GM18951 (cell line): Measurements from ENCODE around the gene NTN3.

Experiments
- POLR2A ChIP-seq: IDR thresholded peaks from 4 replicates; pipeline ENCODE4 v1.6.1; 2011; ENCODE audit warnings: mild to moderate bottlenecking; ENCODE audit not compliant: insufficient read length, insufficient read depth; ENCODE audit errors: extremely low read depth
- in situ Hi-C: fragments of 300-500 bp; cut with MboI; formaldehyde crosslinking; loops from one replicate; pipeline ENCODE4 v1.12.0; 2022; ENCODE audit warnings: low sequenced_read_pairs, mixed read lengths, inconsistent platforms; ENCODE audit not compliant: unreplicated experiment

NTN3 gene

DNA sequence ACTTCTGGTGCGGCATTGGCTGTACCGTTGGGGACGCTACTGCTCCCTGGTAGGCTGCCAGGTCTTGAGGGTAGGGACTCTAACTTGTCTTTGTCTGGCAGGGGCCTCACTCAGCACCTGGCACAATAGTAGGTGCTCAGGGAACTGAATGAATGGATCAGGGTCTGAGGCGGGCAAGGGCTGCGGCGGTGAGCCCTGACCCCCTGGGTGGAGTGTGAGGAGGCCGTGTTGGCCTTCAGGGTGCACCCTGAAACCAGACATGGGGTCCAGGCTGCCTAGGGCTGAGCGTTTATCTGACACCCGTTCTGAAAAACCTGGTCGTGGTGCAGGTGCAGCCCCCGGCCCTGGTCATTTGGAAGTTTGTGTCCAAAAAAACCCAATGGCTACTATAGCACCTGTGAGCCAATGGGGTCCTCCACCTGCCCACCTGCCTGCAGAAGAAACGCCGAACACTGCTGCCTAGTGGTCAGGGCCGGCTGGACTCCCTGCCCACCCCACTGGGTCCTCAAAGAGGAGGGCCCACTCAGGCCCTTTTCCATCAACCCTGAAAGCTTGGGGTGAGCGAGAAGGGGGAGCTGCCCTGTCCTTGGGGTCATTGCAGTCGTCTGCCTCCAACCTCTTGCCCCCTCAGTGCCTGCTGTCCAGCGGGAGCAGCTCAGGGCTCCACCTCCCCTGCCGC lies 37.8 kb downstream of the NTN3 start:
- in situ Hi-C loops, result no loop called here
- no peak for TF ChIP-seq POLR2A

DNA sequence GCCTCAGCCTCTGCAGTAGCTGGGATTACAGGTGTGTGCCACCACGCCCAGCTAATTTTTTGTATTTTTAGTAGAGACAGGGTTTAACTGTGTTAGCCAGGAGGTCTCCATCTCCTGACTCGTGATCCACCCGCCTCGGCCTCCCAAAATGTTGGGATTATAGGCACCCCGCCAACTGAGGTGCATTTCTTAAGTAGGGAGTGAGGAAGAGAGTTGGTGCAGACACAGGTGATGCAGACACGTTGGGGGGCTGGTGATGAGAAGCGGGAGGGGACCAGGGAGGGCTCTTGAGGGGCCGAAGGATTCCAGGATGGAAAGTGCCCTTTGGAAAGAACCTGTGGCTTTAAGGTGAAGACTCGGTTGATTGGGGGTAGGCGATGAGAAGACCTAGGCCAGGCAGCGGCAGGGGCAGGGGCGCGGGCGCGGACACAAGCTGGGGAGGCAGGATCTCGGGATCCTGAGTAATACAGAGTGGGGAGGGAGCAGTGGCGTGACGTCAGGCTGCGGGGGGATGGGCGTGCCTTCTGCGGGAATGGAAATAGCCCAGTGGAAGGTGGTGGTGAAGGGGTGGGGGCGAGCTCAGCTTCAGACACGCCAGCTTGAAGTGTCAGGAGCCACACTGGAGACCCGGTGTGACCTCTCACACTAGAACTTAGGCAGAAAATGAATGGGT lies 40.2 kb downstream of the NTN3 start:
- in situ Hi-C loops, result no loop called here

DNA sequence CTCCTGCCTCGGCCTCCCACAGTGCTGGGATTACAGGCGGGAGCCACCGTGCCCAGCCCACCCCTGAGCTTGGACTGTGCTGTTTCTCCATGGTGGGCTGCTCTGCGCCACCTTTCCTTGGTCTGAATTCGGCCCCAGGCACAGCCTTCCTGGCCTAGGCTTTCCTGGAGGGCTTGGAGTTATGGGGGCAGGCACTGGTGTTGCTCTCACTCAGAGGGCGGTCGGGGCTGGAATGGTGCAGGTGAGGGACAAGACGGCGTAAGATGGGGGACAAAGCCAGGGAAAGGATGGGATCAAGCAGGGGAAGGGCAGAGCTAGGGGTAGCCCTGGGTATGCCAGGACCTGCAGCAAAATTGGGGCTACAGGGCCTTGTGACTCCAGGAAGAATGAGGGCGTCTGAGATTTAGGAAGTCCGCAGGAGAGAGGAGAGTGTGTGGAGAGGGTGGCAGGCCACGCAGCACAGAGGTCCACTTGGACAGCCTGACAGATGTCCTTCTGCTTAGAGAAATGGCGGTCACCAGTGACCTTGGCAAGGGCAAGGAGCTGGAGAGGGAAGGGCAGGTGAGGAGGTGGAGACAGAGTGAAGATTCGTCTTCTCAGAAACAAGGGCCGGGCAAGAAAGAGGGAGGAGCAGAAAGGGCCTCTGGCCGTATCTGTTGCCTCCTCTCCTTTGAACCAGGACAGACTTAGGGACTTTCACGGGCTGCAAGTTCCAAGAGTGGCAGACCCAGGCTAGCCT lies 41.1 kb downstream of the NTN3 start:
- TF ChIP-seq POLR2A, result no peak
- in situ Hi-C loops, result no loop called here

More for the DNA sequence above, 40.2 kb downstream of the NTN3 start:
- no peak for TF ChIP-seq POLR2A

DNA sequence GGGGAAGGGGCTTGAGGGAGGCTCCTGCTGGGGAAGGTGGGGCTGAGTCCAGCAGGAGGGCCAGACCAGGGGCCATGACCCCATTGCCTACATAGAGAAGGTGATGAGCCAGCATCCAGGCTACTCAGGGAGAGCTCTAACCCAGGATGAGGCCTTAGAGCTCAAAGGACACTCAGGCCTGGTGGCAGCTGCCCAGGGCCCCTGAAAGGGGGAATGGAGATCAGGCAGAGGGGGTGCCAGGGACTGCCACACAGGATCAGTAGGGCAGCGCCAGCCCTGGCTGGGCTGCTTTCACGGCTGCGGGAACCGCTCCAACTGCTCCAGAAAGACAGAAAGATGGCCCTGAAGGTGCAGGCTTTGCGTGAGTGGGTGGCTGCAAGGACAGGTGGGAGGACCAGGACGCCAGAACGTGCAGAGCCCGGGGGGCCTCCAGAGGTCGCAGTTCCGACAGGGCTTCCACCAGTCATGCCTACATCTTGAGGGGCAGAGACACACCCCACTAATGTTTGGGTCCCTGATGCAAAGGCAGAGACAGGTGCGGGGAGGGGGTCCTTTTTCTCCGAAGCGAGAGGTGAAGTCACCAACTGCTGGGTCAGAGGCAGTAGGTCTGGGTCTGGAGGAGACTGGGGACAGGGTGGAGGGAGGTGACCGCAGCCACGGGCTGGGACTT lies 41.8 kb downstream of the NTN3 start:
- TF ChIP-seq POLR2A, result no peak

DNA sequence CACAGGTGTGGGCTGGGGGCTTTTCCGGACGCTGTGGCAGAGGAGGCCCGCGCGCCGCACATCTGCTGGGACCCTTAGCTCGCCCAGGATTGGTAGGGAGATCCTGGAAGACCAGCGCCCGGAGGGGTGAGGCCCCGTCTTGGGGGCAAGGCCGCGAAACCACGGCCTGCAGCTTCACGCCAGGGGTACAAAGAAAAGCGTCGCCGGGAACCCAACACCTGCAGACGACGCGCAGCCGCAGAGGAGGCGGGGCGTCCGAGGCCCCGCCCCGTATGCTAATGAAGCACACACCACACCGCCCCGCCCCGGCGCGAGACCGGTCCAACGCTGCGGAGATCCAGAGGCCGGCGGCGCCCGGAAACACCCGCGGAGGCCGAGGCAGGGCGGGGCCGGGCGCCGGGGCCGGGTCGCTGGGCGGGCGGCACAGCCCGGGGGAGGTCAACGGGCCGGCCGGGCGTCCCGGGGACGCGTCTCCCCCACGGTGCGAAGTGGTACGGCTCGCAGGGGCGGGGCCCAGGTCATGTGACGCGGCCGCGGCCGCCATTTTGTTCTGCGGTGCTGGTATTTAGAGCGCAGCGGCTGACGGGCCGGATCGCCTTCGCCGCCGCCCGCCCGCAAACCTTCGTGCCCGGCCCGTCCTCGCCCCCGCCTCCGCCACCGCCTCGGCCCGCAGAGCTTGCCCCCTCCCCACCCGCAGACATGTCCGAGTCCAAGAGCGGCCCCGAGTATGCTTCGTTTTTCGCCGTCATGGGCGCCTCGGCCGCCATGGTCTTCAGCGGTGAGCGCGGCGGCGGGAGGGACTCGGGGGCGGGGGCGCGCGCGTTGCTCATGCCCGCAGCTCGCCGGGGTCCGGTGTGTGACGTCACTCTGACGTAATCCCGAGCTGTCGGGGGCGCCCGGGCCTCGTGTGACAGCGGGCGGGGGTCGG lies 42.6 kb downstream of the NTN3 start, which contains the start of gene ATP6V0C:
Gene ATP6V0C, plus strand, starts transcription at position 548 of the 928 bp plus-strand sequence. Its CDS starts 152 bp downstream, at position 700.
- in situ Hi-C loops, result no loop called here
- TF ChIP-seq POLR2A, result peak; percentile 95

More for the DNA sequence above, 41.8 kb downstream of the NTN3 start:
- in situ Hi-C loops, result no loop called here

DNA sequence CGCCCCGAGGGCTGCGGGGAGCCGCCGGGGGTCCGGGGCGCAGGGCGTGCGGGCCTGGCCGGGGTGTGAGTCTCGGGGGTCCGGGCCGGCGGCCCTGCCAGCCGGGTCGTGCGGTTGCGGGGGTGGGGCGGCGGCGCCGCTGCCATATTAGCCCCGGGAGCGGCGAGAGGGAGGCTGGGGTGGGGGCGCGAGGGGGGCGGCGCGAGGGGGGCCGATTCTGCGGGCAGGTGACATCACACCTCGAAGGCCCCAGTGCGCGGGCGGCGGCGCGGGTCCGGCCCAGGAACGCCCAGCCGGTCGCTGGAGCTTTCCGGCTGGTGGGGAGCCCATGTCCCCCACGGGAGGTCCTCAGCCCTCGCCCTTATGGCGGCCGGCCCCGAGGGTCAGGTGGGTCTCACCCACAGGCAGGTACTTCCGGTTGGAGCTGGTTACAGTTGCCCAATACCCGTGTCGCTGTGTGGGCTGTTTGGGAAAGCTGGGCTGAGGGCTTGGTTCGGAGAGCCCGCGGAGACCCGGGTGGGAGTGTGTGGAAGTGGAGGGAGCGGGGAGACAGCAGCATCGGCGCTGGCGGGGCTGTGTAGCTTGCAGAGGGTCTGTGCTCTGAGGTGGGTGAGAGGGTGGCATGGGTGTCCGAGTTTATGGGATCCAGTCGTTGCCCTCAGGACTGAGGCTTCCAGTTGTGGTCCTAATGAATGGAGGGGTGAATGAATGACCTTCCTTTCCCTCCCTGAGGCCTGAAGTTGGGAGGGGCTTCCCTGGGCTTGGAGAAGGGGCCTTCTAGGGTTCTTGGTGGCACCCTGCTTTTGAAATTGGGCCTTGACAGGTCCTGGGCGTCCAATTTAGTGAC lies 43.5 kb downstream of the NTN3 start:
- in situ Hi-C loops, result no loop called here

DNA sequence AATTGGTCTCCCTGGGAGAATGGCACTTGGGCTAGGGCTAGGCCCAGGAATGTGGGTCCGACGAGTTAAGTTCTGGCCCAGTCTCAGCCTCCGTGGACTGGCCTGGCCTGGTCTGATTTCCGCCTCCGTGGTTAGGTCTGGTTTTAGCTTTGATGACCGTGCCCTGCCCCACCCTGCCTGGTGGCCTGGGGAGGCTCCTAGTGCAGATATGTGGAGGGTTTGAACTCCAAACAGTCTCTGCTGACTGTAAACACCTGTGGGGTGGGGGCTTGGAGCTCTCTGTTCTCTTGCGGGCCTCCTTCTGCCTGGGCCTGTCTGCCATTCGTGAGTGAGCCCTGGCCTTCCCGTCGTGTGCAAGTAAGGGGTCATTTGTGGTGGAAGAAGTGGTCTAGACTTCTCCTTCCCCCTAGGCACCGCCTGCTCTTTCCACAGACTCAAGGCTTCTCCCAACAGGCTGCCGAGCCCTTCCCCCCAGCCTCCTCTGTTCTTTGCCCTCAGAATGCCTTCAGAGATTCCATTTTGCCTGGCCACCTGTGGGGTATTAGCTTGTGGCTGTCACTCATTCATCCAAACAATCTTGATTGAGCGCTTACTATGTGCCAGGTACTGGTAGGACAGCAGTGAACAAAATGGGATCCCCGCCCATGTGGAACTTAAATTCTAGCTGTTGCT lies 44.2 kb downstream of the NTN3 start:
- in situ Hi-C loops, result no loop called here

More for the DNA sequence above, 43.5 kb downstream of the NTN3 start:
- TF ChIP-seq POLR2A, result no peak

DNA sequence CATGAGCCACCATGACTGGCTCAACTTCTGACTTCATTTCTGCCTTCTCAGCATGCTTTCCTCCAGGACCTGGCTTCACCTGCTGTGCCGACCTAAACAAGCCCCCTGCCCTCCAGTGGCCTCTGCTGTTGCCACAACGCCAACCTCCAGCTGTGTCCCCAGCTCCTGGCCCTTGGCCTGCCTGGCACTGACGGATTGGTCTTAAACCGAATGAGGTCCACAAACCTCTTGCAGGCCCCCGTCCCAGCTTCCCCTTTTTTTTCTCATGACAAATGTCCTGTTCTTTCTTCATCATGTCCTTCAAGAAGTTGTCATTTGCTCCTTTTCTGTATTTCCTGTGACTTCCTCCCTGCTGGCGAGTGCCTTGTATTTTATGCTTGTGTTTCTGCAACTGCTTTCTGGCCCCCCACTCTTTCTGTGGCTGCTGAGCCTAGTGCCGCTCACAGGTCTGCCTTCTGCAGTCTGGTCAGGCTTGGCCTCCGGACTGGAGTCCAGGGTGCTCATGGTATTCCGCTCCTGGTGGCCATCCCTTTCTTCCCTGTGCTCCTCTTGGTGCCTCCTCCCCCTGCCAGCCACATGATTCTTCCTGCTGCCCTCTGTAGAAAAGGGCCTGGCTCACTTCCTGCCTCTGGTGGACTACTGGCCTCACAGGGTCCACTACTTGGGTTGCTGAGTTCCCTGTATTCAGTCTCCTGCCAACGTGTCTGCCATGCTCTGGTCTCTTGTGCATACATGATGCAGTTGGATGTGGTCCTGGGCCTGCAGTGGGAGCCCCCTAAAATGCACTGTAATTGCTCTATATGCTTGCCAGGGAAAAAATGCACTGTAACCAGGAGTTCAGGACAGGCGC lies 45.5 kb downstream of the NTN3 start:
- TF ChIP-seq POLR2A, result no peak
- in situ Hi-C loops, result no loop called here

More for the DNA sequence above, 44.2 kb downstream of the NTN3 start:
- TF ChIP-seq POLR2A, result no peak

DNA sequence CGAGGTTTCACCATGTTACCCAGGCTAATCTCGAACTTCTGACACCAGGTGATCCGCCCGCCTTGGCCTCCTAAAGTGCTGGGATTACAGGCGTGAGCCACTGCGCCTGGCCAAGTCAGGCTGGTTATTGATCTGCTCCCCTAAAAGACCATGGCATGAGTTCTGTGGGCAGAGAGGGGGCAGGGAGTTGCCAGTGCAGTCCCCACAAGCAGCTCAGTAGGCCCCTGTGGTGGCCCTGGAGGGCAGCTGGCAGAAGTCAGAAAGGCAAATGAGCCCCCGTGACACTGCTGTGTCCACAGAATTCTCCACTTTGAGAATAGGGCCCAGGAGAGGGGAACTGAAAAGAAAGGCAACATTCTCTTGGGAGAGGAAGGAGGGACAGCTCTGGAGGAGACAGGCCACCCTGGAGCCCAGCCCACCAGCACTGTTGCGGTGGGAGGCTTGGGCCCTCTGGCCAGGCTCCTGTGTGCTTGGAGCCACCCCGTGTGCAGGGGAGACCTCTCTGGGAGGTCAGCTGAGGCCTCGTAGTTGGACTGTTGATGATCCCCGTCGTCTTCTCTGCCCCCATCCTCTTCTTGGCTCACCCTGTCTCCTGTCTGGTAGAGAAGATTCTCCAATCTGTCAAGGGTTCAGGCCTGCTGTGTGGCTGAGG lies 47.0 kb downstream of the NTN3 start:
- TF ChIP-seq POLR2A, result no peak
- in situ Hi-C loops, result no loop called here
